SKM-1 treated with dmso at 0.1 percent for 144 hours (cell line): ENCODE measurements around the gene HELT.
A peak's percentile ranks its signal among the peaks of the same experiment; 100 is the strongest.
"Not testable (repeated sequence)": the region's sequence is repeated elsewhere in the genome, so short reads cannot be mapped to it uniquely, and the experiment has no call there.

ENCODE experiments used
- DNase-seq: peaks from one replicate; lab custom pipeline; 2025; ENCODE audit not compliant: unreplicated experiment; lab: John Stamatoyannopoulos, UW

The HELT gene, protein sequence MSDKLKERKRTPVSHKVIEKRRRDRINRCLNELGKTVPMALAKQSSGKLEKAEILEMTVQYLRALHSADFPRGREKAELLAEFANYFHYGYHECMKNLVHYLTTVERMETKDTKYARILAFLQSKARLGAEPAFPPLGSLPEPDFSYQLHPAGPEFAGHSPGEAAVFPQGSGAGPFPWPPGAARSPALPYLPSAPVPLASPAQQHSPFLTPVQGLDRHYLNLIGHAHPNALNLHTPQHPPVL

DNA sequence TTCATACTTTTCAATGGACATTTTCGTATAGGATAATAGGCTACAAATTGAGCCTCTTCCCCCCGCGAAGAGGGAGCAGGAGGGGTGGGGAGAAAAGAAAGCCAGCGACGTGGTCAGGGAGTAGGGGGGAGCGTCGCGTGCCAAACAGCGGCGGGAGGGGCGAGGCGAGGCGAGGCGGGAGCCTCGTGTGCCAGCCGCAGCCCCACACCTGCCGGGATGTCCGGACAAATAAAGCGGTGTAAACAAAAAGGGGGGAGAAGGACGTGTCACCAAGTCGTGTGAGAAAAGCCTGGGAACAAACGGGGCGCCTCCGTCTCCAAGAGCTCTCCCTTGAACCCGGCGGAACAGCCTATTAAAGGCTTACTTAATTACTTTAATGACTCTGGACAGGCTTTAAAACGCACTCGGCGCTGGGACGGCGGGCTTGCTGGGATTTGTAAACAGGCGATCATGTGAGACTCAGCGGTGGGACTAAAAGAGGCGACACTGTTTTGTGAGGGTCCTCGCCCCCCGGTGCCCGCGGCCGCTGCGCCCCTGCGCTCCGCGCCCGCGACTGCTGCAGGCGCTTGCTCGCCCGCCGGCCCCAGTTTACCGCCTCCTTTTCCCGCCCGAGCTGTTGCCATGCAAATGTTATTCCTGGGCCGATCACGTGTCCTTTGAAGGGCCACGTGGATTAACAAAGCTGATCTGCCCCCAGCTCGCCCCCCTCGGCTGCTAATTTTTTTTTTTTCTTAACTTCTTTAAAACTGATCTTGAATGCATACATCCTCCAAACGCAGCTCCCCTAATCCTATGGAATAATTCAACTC, at the start of gene HELT:
Gene HELT, plus strand, starts transcription at position 527 of the 809 bp plus-strand sequence. CDS start 439 bp downstream, outside the sequence.
- no peak for DNase-seq

DNA sequence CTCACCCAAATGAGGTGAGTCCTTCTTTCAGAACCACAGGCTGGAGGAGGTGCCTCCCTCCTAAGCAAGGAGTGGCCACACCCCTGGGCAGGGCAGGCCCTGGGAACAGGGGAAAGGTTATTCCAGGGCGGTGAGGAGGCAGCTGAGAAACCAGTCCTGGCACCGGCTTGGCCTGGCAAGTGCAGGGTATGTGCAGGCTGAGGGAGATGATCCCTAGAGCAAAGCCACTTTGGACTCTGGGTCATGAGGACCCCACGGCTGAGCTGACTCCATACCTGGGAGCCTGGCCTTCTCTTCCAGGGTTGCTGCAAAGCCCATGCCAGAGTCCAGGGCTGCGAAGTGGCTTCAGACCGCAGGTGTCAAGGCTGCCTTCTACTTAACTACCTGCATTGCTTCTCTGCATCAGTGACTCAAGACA, 49.5 kb upstream of the HELT start:
- no peak for DNase-seq

DNA sequence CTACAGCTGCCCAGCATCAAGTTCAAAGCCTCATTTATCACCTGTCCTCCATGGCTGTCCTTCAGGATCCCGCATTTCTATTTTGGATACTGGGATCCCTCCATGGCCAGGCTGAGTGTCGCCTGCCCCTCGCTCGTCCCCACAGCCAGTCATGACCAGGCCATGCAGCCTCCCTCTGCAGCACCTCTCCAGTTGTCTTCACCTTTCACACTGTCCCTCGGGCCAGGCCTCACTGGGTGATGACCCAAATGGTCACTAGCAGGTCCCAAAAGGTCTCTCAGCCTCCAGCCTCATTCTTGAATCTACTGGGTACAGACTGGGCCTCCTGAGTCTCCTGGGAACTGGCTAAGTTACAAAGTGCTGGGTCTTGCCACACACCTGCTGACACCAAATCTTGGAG, 48.7 kb upstream of the HELT start:
- DNase-seq: no peak

DNA sequence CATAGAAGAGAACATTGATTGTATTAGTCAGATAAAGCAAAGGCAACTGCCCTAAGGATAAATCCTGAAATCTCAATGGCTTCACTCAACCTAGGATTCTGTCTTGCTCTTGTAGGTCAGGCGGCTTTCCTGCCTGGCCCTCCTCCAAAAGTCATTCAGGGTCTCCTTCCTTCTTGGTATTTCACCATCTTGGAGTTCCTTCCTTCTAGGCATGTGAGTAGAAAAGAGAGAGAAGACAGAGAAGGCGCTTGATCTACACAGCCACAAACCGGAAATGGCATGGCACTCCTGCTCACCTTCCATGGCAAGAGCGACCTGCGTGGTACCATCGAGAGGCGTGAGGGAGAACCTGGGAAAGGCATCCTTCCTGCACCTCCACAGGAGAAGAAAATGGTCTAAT, 45.3 kb upstream of the HELT start:
- no peak for DNase-seq

DNA sequence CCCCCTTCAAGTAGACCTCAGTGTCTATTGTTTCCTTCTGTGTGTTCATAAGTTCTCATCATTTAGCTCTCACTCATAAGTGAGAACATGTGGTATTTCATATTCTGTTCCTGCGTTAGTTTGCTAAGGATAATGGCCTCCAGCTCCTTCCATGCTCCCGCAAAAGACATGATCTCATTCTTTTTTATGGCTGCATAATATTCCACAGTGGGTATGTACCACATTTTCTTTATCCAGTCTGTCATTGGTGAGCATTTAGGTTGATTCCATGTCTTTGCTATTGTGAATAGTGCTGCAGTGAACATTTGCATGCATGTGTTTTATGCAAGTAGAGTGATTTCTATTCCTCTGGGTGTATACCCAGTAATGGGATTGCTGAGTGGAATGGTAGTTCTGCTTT, 41.9 kb upstream of the HELT start:
- DNase-seq: not testable (repeated sequence)

DNA sequence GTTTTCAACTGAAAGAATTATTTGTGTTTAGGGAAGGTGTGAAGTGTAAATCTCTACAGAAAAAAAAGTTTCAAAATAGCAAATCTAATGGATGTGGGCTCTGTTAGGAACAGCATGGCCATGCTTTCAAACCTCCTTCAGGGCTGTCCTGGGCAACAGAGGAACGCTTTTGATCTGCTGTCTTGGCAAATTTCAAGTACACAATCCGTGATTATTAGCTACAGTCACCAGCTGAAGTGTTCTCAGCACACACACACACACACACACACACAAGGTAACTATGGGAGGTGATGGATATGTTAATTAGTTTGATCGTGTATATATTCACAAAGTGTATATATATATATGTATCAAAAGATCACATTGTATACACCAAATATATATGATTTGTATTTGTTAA, 40.5 kb upstream of the HELT start:
- no peak for DNase-seq

DNA sequence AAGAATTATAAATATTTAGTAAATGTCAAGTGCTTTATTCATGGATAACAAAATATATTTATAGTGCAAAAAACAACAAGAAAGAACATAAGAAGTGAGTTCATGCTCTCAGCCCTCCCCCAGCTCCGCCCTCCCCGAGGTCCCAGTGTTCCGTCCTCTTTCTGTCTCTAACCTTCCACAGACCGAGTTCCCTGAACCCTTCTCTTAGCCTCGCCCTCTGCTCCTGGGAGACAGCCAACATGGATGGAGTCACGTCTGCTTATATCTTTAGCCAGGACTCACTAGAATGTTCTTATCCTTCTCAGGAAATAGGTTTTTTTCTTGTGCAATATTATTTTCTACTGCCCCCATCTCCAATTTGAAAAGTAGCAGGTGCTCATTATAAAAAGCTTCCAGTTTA, 40.1 kb upstream of the HELT start:
- no peak for DNase-seq

DNA sequence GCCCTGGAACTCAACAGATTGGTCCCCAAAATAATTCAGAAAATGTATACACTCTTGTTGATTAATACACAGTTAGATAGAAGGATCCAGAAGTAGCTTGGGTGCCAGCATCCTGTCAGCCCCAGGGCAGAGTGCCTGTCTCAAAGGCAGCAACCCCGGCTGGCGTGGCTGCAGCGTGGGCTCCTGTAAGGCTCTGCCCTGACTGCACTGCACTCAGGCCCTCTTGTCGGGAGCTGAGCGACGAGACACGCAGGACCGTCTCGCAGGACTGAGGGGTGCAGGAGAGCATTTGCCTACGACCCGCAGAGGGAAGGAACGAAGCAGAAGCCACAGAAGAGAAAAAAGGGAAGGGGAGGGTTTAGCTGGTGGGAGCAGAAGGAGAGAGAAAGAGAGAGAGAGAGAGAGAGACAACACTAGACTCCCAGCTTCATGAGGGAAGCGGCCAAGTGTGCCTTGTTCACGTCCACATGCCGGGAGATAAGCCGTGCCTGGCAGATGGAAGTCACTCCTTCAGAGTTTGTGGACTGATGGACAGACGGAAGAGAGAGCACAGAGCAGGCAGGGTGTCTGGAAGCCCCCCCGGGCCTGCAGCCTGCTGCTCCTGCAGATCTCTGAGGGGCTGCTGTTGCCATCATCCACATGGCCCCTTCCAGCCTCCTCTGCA, 38.7 kb upstream of the HELT start:
- no peak for DNase-seq

DNA sequence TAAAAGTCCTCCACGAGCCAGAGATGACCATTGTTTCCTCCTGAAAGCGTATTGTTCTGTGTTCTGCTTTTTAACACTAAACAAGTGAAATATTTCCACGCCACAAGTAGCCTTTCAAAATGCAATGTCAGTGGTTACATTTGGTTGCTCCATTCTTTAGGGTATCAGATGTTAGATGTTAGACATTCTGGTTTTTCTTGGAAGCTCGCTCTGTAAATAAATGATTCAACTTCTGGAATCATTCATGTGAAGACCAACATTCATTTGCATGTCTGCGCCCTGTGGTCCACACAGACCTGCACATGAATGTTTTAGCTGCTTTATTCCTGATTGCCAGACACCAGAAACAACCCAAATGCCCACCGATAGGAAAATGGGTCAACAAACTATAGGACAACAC, 38.0 kb upstream of the HELT start:
- no peak for DNase-seq

DNA sequence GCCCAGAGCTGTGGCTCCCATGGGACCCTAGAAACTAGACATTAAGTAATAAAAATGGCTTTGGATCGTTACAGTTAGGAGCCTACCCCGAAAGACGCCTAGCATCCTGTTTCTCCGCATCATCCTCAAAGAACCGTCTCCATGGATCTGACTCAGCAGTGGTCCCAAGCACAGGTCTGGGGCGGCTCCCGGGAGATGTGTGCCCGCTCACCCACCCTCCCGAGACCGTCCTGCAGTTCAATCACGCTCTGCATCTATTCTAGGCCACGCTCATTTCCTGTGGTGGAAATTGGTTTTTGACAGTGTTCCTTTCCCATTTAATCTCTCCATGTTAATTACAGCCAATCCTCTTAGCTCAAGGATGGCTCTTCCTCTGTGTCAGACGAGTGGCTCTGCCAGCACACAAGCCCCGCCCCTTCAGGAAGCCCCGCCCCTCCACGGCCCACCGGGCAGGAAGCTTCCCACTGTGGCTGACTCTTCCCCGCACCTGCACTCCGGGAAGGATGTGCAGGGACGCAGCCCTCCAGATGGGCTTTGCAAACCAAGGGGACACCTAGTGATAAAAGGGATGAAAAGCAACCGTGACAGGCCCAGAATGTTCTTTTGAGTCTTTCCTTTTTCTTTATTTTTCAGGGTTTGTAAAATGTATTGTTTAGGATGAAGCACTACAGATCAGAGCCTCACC, 34.5 kb upstream of the HELT start:
- no peak for DNase-seq

DNA sequence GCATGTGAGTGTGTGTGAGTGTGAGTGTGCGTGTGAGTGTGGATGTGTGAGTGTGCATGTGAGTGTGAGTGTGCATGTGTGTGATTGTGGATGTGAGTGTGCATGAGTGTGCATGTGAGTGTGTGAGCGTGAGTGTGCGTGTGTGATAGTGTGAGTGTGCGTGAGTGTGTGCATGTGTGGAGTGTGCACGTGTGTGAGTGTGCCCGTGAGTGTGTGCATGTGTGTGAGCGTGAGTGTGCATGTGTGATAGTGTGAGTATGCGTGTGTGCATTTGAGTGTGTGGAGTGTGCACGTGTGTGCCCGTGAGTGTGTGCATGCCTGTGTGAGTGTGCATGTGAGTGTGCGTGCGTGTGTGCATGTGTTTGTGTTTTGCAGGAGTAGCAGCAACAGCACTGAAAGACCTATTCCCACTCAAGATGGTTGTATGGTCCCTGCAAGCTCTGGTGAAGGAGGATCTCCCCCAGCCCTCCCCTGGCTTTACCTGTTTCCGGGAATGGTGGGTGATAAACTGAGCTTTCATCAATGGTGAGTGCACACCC, 30.7 kb upstream of the HELT start:
- no peak for DNase-seq

DNA sequence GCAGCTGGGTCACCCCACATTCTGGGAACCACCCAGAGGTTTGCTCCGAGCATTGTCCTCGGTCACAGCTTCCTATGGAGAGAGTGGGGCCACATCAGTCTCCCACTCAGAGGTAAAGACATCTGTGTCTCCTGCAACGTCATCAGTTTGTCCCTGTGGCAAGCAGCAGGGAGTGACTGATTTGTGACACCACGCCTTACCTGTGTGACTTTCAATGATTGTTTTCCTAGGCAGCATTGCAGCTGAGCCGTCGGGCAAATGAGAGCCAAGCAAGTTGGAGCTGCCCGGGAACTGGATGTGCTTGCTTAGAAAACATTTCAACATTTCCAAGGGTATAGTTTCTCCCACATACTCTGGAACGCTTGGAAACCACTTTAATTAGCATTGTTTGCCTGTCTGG, 29.7 kb upstream of the HELT start:
- DNase-seq: no peak

DNA sequence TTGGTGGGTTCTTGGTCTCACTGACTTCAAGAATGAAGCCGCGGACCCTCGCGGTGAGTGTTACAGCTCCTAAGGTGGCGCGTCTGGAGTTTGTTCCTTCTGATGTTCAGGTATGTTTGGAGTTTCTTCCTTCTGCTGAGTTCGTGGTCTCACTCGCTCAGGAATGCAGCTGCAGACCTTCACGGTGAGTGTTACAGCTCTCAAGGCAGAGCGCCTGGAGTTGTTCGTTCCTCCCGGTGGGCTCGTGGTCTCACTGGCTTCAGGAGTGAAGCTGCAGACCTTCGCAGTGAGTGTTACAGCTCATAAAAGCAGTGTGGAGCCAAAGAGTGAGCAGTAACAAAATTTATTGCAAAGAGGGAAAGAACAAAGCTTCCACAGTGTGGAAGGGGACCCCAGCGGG, 29.0 kb upstream of the HELT start:
- not testable (repeated sequence) for DNase-seq

DNA sequence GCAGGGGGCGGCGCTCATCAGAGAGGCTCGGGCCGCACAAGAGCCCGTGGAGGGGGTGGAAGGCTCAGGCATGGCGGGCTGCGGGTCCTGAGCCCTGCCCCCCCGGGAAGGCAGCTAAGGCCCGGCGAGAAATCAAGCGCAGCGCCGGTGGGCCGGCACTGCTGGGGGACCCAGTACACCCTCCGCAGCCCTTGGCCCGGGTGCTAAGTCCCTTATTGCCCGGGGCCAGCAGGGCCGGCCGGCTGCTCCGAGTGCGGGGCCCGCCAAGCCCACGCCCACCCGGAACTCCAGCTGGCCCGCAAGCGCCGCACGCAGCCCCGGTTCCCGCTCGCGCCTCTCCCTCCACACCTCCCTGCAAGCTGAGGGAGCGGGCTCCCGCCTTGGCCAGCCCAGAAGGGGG, 28.2 kb upstream of the HELT start:
- DNase-seq: not testable (repeated sequence)

DNA sequence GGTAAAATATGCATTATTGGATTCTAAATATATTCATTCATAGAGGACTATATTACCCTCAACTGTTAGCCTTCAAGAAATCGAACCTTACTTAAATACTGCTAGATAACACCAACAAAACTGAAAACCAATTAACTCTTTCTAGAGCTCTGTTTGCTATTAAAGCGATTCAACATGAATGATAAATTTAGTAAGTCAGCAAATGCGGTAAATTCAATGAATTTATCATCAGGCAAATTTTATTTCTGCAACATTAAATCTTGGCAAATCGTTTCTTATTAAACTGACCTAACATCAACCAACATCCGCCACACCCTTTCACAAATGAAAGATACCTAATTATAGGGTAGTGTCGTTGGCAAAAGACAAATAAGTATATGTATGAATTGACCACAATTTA, 26.4 kb upstream of the HELT start:
- no peak for DNase-seq

DNA sequence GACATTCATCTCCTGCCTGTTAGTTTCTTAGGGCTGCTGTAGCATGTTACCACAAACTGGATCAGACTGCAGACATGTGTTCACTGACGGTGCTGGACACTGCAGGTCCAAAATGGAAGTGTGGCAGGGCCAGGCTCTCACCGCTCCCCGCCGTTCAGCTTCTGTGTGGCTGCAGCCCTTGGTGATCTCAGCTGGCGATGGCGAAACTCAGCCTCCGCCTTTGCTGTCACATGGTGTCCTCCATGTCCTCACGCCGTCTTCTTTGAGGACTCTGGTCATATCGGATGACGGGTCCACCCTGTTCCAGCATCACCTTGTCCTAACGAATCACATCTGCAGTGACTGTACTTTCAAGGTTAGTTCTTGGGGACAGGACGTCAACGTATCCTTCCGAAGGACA, 25.9 kb upstream of the HELT start:
- no peak for DNase-seq

DNA sequence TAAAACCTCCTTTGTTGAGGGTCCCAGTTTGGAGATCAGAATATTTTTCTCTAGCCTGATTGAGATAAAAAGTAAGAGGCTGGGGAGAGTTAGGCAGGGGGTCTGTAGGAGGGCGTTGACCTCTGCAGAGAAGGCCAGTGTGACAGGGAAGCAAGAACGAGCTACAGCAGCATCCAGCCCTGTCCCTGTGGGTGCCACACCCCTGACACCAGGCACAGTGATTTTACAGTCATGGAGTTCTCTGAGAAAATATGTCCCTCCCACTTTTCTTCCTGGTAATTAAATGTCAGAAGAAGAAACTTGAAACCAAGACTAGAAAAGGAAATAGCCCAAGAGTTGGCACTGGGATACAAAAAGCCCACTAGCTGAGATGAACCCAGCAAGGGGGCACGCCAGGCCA, 25.0 kb upstream of the HELT start:
- DNase-seq: no peak

DNA sequence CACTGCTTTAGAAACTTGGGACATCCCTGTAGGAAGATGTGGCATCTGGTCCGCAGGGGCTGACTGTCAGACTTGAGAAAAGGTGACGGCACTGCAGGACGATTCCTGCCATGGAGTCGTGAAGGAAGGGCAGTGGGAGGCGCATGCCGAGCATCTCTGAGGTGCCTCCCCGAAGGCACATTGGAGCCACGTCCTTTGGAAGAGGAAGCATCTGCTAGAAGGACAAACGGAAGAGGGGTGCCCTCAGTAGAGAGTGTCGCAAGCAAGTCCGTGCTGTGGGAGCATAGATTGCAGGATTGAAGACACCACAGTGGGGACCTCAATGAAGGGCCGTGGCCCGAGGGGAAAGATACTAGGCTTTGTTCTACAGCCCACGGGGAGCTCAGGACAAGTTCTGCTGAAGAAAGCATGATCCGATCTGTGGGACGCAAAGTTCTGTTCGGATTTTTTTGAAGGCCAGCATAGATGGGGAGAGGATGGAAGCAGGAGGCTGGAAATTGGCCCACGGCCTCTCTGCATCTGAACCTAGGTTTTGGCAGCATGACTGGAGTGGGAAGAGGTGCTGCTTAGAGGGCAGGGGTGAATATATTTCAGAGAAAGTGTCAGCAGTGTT, 24.2 kb upstream of the HELT start:
- peak; percentile 55 for DNase-seq

DNA sequence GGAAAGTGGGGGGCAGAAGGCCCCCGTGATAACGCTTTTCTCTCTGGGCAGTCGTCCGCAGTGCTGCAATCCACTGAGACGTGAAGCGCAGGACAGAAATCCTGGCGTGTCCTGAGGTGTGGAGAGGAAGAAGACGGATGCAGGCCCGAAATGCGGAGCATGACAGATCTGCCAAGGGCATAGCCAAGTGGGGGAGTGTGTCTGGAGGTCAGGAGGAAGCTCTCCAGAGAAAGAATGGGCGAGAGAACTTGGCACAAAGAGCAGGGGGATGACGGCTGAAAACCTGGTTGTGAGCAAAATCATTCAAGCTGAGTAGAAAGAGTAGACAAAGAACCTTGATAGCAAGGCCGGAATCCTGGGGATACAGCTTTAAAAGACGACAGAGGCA, 23.7 kb upstream of the HELT start:
- no peak for DNase-seq

DNA sequence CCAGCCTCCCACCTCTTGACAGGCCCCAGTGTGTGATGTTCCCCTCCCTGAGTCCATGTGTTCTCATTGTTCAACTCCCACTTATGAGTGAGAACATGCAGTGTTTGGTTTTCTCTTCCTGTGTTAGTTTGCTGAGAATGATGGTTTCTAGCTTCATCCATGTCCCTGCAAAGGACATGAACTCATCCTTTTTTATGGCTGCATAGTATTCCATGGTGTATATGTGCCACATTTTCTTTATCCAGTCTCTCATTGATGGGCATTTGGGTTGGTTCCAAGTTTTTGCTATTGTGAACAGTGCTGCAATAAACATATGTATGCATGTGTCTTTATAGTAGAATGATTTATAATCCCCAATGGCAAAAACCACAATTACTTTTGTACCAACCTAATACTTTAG, 20.6 kb upstream of the HELT start:
- not testable (repeated sequence) for DNase-seq

DNA sequence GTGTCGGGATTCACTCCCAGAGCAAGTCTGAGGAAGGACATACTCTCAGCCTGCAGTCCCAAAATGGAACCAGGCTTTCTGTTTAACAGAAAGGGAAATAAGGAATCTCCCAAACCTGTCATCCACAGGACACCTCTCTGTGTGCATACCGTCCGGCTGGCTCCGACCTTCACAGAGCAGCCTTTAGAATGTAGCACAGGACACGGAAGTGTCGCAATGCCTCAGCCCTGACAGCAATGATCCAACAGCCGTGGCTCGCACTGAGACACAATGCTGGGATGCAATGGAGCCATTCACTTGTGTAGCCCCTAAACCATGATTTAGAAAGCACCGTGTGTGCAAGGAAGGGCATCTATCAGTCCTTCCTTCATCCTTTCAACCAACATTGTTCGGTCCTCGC, 15.5 kb upstream of the HELT start:
- DNase-seq: no peak
